ENCODE results near the gene MCM7.

DNA sequence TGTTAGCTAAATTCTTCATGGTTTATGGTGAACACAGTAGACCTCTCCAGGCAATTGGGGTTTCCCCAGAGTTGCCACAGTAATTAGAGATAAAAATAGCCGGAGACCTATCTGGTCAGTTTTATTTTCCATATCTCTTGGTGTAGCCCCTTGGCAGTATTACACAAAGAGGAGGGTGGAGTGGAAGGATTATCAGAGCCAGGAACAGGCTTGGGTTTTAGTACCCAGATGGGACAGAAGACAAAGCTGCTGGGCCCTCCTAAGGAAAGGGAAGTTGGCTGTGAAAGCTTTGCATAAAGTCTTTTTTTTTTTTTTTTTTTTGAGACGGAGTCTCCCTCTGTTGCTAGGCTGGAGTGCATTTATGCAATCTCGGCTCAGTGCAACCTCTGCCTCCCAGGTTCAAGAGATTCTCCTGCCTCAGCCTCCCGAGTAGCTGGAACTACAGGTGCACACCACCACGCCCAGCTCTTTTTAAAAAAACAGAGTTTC, 41.9 kb downstream of the MCM7 start:
- TF ChIP-seq, protein P1, sequence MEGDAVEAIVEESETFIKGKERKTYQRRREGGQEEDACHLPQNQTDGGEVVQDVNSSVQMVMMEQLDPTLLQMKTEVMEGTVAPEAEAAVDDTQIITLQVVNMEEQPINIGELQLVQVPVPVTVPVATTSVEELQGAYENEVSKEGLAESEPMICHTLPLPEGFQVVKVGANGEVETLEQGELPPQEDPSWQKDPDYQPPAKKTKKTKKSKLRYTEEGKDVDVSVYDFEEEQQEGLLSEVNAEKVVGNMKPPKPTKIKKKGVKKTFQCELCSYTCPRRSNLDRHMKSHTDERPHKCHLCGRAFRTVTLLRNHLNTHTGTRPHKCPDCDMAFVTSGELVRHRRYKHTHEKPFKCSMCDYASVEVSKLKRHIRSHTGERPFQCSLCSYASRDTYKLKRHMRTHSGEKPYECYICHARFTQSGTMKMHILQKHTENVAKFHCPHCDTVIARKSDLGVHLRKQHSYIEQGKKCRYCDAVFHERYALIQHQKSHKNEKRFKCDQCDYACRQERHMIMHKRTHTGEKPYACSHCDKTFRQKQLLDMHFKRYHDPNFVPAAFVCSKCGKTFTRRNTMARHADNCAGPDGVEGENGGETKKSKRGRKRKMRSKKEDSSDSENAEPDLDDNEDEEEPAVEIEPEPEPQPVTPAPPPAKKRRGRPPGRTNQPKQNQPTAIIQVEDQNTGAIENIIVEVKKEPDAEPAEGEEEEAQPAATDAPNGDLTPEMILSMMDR (IDR thresholded peaks at IDR 0.05) = no peak
- no peak for TF ChIP-seq POLR2A (IDR thresholded peaks at IDR 0.05)
